22Rv1 (cell line): ENCODE measurements around the gene CARD11.

Experiments
- H3K27ac ChIP-seq: fragments of 450-650 bp; 2 replicates; pipeline ENCODE4 v1.5.1; 2017
- CTCF ChIP-seq: fragments of 450-650 bp; IDR thresholded peaks from 2 replicates; pipeline ENCODE4 v1.5.1; 2017; ENCODE audit warnings: mild to moderate bottlenecking
- ZFX ChIP-seq: fragments of 450-650 bp; IDR thresholded peaks from 2 replicates; pipeline ENCODE4 v1.6.1; 2017; ENCODE audit warnings: antibody characterized with exemption, borderline replicate concordance

Gene CARD11

GRCh38 chr7:2906197-2906931 lies 137.3 kb downstream of the CARD11 start:
- H3K27ac ChIP-seq, result no peak overlapping the region
- TF ChIP-seq ZFX (no peak), CTCF (no peak)

- no peak for TF ChIP-seq CTCF
- TF ChIP-seq ZFX, result no peak
- H3K27ac ChIP-seq, result no peak overlapping the region
Observed at GRCh38 chr7:2905500-2905899, 138.2 kb downstream of the CARD11 start.

GRCh38 chr7:2905027-2905426 lies 138.6 kb downstream of the CARD11 start:
- H3K27ac ChIP-seq, result no peak overlapping the region
- TF ChIP-seq ZFX (no peak), CTCF (no peak)

- TF ChIP-seq CTCF (no peak), ZFX (no peak)
- H3K27ac ChIP-seq, result no peak overlapping the region
Observed at GRCh38 chr7:2904202-2904601, 139.5 kb downstream of the CARD11 start.

GRCh38 chr7:2903682-2904162 lies 139.9 kb downstream of the CARD11 start:
- no peak for TF ChIP-seq CTCF
- H3K27ac ChIP-seq, result no peak overlapping the region

GRCh38 chr7:2897023-2897422 lies 146.6 kb downstream of the CARD11 start:
- TF ChIP-seq ZFX (no peak), CTCF (peak; percentile 9; the same call in 1 of the 2 replicates)
- no peak overlapping the region for H3K27ac ChIP-seq

- no peak overlapping the region for H3K27ac ChIP-seq
- TF ChIP-seq ZFX, result no peak
- TF ChIP-seq CTCF, result no peak
Observed at GRCh38 chr7:2896131-2896530, 147.5 kb downstream of the CARD11 start.
